Measurements from ENCODE around the gene TSHB. TPM values are rescaled to one million over a fixed set of nuclear protein-coding genes. Genes with fewer than 3 reads are reported as not detected.

Gene TSHB
- not detected for total RNA-seq

DNA sequence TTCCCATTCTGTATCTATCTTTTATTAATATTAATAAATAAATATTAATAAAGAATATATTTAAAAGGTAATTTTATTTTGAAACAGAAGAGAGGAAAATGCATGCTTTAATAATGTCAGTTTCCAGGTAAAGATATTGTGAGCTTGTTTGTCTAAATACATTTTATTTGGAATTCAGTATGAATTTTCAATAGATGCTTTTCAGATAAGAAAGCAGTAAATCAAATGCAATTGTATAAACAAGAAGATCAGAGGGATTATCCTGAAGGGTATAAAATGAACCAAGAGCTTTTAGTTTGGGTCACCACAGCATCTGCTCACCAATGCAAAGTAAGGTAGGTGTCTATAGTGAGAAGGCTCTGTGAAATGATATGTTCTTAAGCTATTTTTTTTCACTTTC lies at the start of gene TSHB:
Gene TSHB (plus strand): TSS at position 301 of the 400 bp plus-strand sequence. CDS start 3,537 bp downstream, outside the sequence.
- no peaks in the 10 kb centered on the region for H3K36me3 ChIP-seq
- H3K9me3 ChIP-seq, result no peaks in the 10 kb centered on the region
- DNase-seq, result no peak
- intact Hi-C loops (cut with DNase I; ENCODE audit: low total_unique reads) (no loop called here), in situ Hi-C loops (cut with MboI; ENCODE audit: low sequenced_read_pairs in 4 of 4) (no loop called here)
- no peaks in the 10 kb centered on the region for H3K4me1 ChIP-seq
- H3K27me3 ChIP-seq, result no peaks in the 10 kb centered on the region
- no peak for ATAC-seq
- TF ChIP-seq POLR2A (IDR thresholded peaks at IDR 0.05), result no peak
- TF ChIP-seq, protein P1, sequence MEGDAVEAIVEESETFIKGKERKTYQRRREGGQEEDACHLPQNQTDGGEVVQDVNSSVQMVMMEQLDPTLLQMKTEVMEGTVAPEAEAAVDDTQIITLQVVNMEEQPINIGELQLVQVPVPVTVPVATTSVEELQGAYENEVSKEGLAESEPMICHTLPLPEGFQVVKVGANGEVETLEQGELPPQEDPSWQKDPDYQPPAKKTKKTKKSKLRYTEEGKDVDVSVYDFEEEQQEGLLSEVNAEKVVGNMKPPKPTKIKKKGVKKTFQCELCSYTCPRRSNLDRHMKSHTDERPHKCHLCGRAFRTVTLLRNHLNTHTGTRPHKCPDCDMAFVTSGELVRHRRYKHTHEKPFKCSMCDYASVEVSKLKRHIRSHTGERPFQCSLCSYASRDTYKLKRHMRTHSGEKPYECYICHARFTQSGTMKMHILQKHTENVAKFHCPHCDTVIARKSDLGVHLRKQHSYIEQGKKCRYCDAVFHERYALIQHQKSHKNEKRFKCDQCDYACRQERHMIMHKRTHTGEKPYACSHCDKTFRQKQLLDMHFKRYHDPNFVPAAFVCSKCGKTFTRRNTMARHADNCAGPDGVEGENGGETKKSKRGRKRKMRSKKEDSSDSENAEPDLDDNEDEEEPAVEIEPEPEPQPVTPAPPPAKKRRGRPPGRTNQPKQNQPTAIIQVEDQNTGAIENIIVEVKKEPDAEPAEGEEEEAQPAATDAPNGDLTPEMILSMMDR (IDR thresholded peaks at IDR 0.05 in 4 of 5, conservative IDR thresholded peaks at IDR 0.05 in 1 of 5), result no peak
- H3K4me3 ChIP-seq, result no peak within 1 kb of the TSS
- H3K27ac ChIP-seq, result no peak within 1 kb of the TSS

DNA sequence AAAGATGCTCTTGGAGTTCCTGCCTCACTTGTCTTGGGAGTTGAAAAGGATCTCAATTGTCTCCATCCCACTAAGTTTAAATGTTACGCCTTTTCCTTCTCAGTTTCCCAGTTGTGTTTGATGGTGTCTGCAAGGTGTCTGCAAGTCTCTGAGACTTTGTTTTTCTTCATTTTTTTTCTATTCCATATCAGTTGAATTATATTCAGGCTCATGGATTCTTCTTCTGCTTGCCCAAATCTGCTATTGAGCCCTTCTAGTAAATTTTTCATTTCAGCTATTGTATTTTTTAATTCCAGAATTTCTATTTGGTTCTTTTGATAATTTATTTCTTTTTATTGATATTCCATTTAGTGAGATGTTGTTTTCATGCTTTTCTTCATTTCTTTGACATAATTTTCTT lies 47.4 kb upstream of the TSHB start:
- DNase-seq (no peak), ATAC-seq (no peak)
- H3K27me3 ChIP-seq, result no peaks in the 10 kb centered on the region
- intact Hi-C loops (cut with DNase I; ENCODE audit: low total_unique reads), result loop anchor here (10.0 kb wide), 1 partner anchor 483 kb away; no protein-coding TSS in a partner anchor
- no peak overlapping the region for H3K4me3 ChIP-seq
- peaks cover 0 to 4% (median 0%) of the 10 kb centered on the region in 3 donors for H3K9me3 ChIP-seq
- in situ Hi-C loops (cut with MboI; ENCODE audit: low sequenced_read_pairs in 4 of 4), result loop anchor here in 2 of 4 donors (5.0 to 10.0 kb wide), 2 partner anchors 130 to 613 kb away; no protein-coding TSS in a partner anchor
- H3K27ac ChIP-seq, result no peak overlapping the region
- H3K4me1 ChIP-seq, result no peaks in the 10 kb centered on the region
- H3K36me3 ChIP-seq, result no peaks in the 10 kb centered on the region
- TF ChIP-seq POLR2A (IDR thresholded peaks at IDR 0.05), result no peak
- TF ChIP-seq, protein P1 (IDR thresholded peaks at IDR 0.05 in 4 of 5, conservative IDR thresholded peaks at IDR 0.05 in 1 of 5), result no peak

- Histone ChIP-seq H3K36me3 (no peaks in the 10 kb centered on the region), H3K27ac (no peak overlapping the region), H3K4me3 (no peak overlapping the region), H3K4me1 (no peaks in the 10 kb centered on the region), H3K9me3 (peaks cover 0 to 9% (median 0%) of the 10 kb centered on the region in 3 donors), H3K27me3 (no peaks in the 10 kb centered on the region)
- ATAC-seq (no peak), DNase-seq (no peak)
- in situ Hi-C loops (cut with MboI; ENCODE audit: low sequenced_read_pairs in 4 of 4), result loop anchor here in 1 of 4 donors (10.0 kb wide), 1 partner anchor 609 kb away; no protein-coding TSS in a partner anchor
- intact Hi-C loops (cut with DNase I; ENCODE audit: low total_unique reads), result loop anchor here (10.0 kb wide), 1 partner anchor 479 kb away; no protein-coding TSS in a partner anchor
- no peak for TF ChIP-seq POLR2A (IDR thresholded peaks at IDR 0.05)
- TF ChIP-seq, protein P1 (IDR thresholded peaks at IDR 0.05 in 4 of 5, conservative IDR thresholded peaks at IDR 0.05 in 1 of 5), result no peak
Observed at GRCh38 chr1:114986286-114986685, 43.3 kb upstream of the TSHB start.

- in situ Hi-C loops (cut with MboI; ENCODE audit: low sequenced_read_pairs in 4 of 4), result loop anchor here in 1 of 4 donors (10.0 kb wide), 1 partner anchor 607 kb away; no protein-coding TSS in a partner anchor
- H3K9me3 ChIP-seq, result peaks cover 0 to 5% (median 0%) of the 10 kb centered on the region in 3 donors
- TF ChIP-seq, protein P1 (IDR thresholded peaks at IDR 0.05 in 4 of 5, conservative IDR thresholded peaks at IDR 0.05 in 1 of 5), result no peak
- no peak for TF ChIP-seq POLR2A (IDR thresholded peaks at IDR 0.05)
- no peak for ATAC-seq
- no peak overlapping the region for H3K27ac ChIP-seq
- DNase-seq, result no peak
- H3K27me3 ChIP-seq, result no peaks in the 10 kb centered on the region
- no peaks in the 10 kb centered on the region for H3K4me1 ChIP-seq
- intact Hi-C loops (cut with DNase I; ENCODE audit: low total_unique reads), result loop anchor here (10.0 kb wide), 1 partner anchor 477 kb away; no protein-coding TSS in a partner anchor
- H3K36me3 ChIP-seq, result no peaks in the 10 kb centered on the region
- no peak overlapping the region for H3K4me3 ChIP-seq
Observed at GRCh38 chr1:114988095-114988494, 41.5 kb upstream of the TSHB start.

All from gastrocnemius medialis (tissue), 4 donors.